Fibroblast of gingiva (primary cell): ENCODE data around the gene ABCC2.
"Not testable (repeated sequence)": the region's sequence is repeated elsewhere in the genome, so short reads cannot be mapped to it uniquely, and the experiment has no call there.

Experiments used
- DNase-seq: peaks from one replicate; pipeline ENCODE4 v3.0.0-alpha.2; 2011; ENCODE audit warnings: low read depth

Gene ABCC2

GRCh38 chr10:99853655-99854054 is 71.2 kb downstream of the ABCC2 start:
- no peak for DNase-seq

GRCh38 chr10:99854860-99855259 is 72.4 kb downstream of the ABCC2 start:
- DNase-seq = peak; percentile 78

GRCh38 chr10:99855479-99856071 is 73.1 kb downstream of the ABCC2 start:
- DNase-seq = no peak

- DNase-seq = no peak
Observed at GRCh38 chr10:99858849-99859248, 76.4 kb downstream of the ABCC2 start.

- DNase-seq = no peak
Observed at GRCh38 chr10:99859585-99859984, 77.1 kb downstream of the ABCC2 start.

DNA sequence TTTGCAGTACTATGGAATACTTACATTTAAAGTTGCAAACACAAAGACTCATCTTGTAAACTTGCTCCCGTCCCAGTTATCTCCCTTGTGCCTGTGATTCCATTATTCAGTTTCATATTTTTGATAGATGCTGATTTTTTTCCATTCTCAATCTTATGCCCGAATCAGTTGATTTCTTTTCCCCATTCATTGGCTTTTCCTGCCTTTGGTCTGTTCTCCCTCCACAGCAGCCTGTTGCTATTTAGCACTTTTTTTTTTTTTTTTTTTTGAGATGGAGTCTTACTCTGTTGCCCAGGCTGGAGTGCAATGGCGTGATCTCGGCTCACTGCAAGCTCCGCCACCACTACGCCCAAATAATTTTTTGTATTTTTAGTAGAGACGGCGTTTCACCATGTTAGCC is 78.0 kb downstream of the ABCC2 start:
- DNase-seq = no peak

DNA sequence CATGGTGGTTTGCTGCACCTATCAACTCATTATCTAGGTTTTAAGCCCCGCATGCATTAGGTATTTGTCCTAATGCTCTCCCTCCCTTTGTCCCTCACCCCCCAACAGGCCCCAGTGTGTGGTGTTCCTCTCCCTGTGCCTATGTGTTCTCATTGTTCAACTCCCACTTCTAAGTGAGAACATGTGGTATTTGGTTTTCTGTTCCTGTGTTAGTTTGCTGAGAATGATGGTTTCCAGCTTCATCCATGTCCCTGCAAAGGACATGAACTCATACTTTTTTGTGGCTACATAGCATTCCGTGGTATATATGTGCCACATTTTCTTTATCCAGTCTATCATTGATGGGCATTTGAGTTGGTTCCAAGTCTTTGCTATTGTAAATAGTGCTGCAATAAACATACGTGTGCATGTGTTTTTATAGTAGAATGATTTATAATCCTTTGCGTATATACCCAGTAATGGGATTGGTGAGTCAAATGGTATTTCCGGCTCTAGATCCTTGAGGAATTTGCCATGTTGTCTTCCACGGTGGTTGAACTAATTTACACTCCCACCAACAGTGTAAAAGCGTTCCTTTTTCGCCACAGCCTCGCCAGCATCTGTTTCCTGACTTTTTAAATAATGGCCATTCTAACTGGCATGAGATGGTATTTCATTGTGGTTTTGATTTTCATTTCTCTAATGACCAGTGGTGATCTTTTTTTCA is 81.2 kb downstream of the ABCC2 start:
- not testable (repeated sequence) for DNase-seq

- not testable (repeated sequence) for DNase-seq
Observed at GRCh38 chr10:99867250-99867649, 84.8 kb downstream of the ABCC2 start.

DNA sequence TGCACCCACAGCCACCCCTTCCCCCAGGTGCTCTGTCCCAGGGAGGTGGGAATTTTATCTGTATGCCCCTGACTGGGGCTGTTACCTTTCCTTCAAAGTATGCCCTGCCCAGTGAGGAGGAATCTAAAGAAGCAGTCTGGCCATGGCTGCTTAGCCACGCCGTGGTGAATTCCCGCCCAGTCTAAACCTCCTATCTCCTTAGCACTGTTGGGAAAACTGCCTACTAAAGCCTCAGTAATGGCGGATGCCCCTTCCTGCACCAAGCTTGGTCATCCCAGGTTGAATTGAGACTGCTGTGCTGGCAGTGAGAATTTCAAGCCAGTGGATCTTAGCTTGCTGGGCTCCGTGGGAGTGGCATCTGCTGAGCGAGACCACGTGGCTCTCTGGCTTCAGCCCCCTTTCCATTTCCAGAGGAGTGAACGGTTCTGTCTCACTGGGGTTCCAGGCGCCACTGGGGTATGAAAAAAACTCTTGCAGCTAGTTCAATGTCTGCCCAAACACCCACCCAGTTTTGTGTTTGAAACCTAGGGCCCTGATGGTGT is 87.2 kb downstream of the ABCC2 start:
- DNase-seq = no peak

DNA sequence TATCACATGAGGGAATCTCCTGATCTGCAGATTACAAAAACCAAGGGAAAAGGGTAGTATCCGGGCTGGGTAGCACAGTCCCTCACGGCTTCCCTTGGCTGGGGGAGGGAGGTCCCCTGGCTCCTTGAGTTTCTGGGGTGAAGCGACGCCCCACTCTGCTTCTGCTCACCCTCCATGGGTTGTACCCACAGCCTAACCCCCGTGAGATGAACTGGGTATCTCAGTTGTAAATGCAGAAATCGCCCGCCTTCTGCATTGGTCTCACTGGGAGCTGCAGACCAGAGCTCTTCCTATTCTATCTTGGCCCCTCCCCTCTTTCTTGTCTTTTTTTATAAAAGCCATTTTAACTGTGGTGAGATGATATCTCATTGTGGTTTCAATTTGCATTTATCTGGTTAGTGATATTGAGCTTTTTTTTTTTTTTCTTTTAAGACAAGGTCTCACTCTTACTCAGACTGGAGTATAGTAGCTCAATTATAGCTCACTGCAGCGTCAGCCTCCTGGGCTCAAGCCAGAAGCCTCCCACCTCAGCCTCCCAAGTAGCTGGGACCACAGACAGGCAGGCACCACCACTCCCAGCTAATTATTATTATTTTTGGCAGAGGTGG is 87.8 kb downstream of the ABCC2 start:
- DNase-seq = no peak

DNA sequence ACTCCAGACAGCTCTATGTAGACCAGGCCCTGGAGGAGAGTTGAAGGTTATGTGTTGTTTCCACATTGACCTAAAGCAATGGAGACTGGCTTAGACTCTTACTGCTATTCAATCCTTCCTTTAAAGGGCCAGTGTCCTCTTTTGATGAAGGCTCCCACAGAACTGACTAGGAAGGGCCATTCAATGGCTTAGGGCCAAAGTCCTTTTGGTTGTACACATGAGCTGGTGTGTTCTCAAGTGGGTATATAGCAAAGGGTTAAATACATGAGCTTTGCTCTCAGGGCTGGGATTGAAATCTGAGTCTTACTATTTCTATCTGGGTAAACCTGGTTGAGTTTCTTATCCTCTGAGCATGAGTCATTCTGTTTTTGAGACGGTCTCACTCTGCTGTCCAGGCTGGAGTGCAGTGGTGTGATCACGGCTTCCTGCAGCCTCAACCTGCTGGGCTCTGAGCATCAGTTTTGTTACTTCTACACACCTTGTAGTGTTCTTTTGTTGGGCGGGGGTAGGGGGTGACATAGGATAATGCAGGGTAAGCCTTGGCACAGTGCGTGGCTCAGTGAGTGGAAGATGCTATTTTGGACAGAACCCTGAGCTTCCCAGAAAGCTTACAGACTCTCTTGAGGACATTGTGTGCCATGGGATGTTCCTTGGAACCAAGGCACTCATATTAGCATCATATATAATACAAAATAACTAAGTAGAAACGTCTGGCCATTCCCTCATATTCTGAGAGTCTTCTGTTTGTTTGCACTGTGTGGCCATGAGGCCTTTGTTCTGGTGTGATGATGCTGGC is 90.1 kb downstream of the ABCC2 start:
- no peak for DNase-seq

DNA sequence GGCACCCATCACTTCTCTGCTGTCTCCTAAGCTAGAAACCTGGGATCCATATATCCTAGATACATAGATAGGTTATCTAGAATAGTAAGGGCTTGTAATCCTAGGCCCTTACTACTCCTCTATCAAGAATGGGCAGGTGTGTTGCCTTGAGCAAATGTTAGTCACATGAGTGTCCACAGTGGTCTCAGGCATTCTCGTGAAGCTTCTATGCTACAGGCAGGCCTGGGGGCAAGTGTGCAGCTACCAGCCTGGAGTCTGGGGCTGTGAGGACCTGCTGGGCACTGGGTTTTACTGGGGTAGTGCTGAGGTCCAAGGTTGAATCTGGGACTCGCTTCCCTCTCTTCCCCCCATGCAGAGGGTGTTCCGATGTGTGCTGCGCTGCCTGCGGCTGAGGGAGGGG is 91.4 kb downstream of the ABCC2 start:
- no peak for DNase-seq

DNA sequence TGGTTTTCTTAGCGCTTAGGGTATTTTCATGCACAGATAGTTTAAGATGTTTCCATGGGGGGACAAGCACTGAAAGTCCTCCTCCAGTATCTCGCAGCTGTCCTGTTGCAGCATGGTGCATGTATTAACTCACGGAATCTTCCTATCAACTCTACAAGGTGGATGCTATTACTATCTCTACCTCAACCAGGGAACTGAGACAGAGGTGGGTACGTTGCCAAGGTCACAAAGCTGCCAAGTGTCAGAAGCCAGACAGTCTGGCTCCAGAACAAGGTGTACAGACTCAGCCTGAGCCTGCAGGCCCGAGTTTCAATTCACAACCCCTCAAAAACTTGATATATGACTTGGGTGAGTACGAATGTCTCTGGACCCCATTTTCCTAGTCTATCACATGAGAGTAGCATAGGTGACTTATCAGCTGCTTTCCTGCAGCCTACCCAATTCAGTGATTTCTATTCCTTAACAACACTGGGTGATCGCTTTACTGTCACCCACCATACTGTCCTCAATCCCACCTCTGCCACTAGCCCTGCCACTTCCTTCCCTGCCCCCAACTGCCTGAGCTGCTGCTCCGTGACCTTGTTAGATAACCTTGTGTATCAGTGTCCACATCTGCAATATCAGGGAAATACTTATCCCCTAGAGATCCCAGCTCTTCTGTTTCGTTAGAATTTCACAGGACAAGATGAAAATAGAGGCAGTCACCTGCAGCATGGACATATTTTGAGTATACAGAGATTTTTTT is 92.1 kb downstream of the ABCC2 start:
- DNase-seq = no peak

- DNase-seq = no peak
Observed at GRCh38 chr10:99875473-99875872, 93.0 kb downstream of the ABCC2 start.

GRCh38 chr10:99880080-99880835 is 97.8 kb downstream of the ABCC2 start:
- no peak for DNase-seq

DNA sequence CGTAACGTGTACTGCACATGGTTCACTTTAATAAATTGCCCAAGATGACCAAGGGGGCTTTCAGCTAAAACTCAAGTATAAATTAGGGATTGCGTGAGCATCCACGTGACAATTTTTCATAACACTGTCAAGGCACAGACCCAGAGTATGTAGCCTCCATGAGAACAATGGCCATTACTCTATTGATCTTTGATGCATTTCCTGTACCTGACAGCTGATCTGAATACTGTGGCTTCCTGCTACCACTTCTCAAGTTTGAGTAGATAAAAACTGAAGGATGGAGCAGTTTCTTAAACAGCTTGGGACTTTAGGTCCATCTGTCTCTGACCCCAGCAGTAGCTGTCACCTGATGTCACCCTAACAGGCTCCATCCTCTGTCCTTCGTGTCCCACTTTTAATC is 98.9 kb downstream of the ABCC2 start:
- DNase-seq = no peak

- no peak for DNase-seq
Observed at GRCh38 chr10:99883523-99883922, 101.1 kb downstream of the ABCC2 start.

- peak; percentile 65 for DNase-seq
Observed at GRCh38 chr10:99888622-99889021, 106.2 kb downstream of the ABCC2 start.

DNA sequence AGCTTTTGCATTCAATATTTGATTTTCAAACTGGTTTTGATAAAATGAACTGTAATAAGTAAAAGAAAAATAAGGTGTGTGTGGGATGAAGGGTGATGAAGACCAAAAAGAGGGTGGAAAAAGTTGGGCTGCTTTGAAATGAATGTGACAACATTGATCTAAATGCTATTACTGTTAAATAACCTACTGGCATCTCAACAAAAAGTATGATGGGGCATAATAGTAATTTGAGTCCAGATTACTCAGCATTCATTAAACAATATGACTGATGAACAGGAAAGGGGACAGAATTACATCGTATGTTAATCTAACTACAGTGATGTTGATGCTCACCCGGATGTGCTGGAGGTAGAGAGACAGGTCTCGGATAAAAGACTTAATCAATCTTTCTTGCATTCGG is 112.2 kb downstream of the ABCC2 start:
- DNase-seq = no peak

DNA sequence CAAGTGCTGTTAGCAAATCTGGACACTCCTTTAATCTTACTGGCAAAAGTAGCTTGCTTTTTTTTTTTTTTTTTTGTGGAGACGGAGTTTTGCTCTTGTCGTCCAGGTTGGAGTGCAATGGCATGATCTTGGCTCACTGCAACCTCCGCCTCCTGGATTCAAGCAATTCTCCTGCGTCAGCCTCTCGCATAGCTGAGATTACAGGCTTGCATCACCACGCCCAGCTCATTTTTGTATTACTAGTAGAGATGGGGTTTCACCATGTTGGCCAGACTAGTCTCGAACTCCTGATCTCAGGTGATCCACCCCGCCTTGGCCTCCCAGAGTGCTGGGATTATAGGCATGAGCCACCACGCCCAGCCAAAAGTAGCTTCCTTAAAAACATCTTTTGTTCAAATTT is 112.6 kb downstream of the ABCC2 start:
- DNase-seq = not testable (repeated sequence)

DNA sequence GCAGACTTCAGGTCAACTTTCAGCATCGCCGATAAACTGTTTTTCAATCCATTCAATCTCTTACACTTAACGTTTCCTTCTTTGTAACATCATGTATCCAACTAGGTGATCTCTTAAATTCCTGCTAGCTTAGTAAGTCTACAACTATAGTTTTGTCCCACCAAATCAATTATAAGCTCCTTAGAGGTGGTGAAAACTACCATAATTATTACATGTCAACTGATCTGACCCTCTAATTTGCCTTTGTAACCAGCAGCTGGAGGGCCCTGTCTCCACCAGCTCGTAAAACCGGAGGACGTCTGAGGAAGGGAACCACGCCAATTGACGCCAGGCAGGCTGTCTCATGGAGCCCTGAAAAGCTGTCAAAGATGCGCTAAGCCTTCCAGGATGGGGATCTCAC is 113.4 kb downstream of the ABCC2 start:
- DNase-seq = no peak
